A549 (cell line): ENCODE results near the gene ACBD6. TPM values are rescaled to one million over a fixed set of nuclear protein-coding genes. Genes with fewer than 3 reads are reported as not detected.

Experiments used
- ATAC-seq, 2 experiments: fragments of 200-7000 bp in 1 of 2; fragments of >200 bp in 1 of 2; cut with Nextera tagmentation in 1 of 2; cut with Tn5 transposase in 1 of 2; 3 replicates each; pipeline versions ENCODE4 v1.8.0 to v1.9.1; 2018 to 2020; ENCODE audit warnings: mild to moderate bottlenecking in 1 of 2, moderate library complexity in 1 of 2
- CTCF ChIA-PET: fragments of 300-600 bp; sonication (Branson Sonifier 250); formaldehyde crosslinking; extraction: SDS; loops from one replicate; lab custom pipeline; 2021; ENCODE audit warnings: antibody characterized with exemption, inconsistent platforms; lab: Yijun Ruan, JAX
- POLR2A ChIA-PET: fragments of 350-600 bp; formaldehyde crosslinking; extraction: SDS; loops from one replicate; lab custom pipeline; 2021; ENCODE audit warnings: antibody characterized with exemption, inconsistent platforms; lab: Yijun Ruan, JAX
- DNase-seq, 2 experiments: peaks; one replicate each; pipeline versions ENCODE4 v3.0.0 to v3.0.0-alpha.2; 2011 to 2016; ENCODE audit warnings: low read depth in 1 of 2, low spot score in 1 of 2
- FAIRE-seq: peaks from 2 replicates; lab custom pipeline; 2011; peaks lifted over from hg19 to GRCh38; lab: Jason Lieb, UNC
- H3K27ac ChIP-seq, 2 experiments: fragments of >200 bp; sonication (Bioruptor Twin); formaldehyde crosslinking; 3 replicates each; pipeline ENCODE4 v1.5.1; 2016 to 2017
- H3K4me1 ChIP-seq: fragments of >200 bp; sonication (Bioruptor Twin); formaldehyde crosslinking; 3 replicates; pipeline ENCODE4 v1.6.1; 2016
- H3K4me2 ChIP-seq: fragments of >200 bp; sonication (Bioruptor Twin); formaldehyde crosslinking; 3 replicates; pipeline ENCODE4 v1.6.1; 2016
- H3K4me3 ChIP-seq: fragments of >200 bp; sonication (Bioruptor Twin); formaldehyde crosslinking; 3 replicates; pipeline ENCODE4 v1.5.1; 2016
- H3K9me3 ChIP-seq: fragments of >200 bp; sonication (Bioruptor Twin); formaldehyde crosslinking; 3 replicates; pipeline ENCODE4 v1.6.1; 2016
- CBX2 ChIP-seq: fragments of 200-600 bp; sonication (generic); IDR thresholded peaks from 2 replicates; pipeline ENCODE4 v1.6.1; 2016; ENCODE audit warnings: low read depth, mild to moderate bottlenecking, borderline replicate concordance
- CBX8 ChIP-seq: fragments of 200-600 bp; sonication (generic); IDR thresholded peaks from 2 replicates; pipeline ENCODE4 v1.6.1; 2016
- CHD4 ChIP-seq: fragments of 200-600 bp; sonication (generic); IDR thresholded peaks from 2 replicates; pipeline ENCODE4 v1.6.1; 2016; ENCODE audit warnings: antibody characterized with exemption, mild to moderate bottlenecking, borderline replicate concordance
- EHF ChIP-seq: fragments of 250-450 bp; sonication (Bioruptor Pico); IDR thresholded peaks from 2 replicates; pipeline ENCODE4 v1.5.0; 2020; ENCODE audit warnings: mild to moderate bottlenecking
- EHMT2 ChIP-seq: fragments of 200-600 bp; sonication (generic); IDR thresholded peaks from 2 replicates; pipeline ENCODE4 v1.6.1; 2016; ENCODE audit warnings: antibody characterized with exemption, low read depth, mild to moderate bottlenecking, moderate library complexity
- EP300 ChIP-seq, 2 experiments: fragments of >200 bp; sonication (Bioruptor Twin); formaldehyde crosslinking; IDR thresholded peaks; 2 replicates in 1 of 2; 3 replicates in 1 of 2; pipeline ENCODE4 v1.6.1; 2016 to 2017
- FOSL2 ChIP-seq, 2 experiments: fragments of 450-650 bp in 1 of 2; fragments of >200 bp in 1 of 2; sonication (Bioruptor Twin) in 1 of 2; formaldehyde crosslinking; IDR thresholded peaks; 2 replicates each; pipeline versions ENCODE4 v1.5.0 to v1.6.1; 2016 to 2020; ENCODE audit warnings: mild to moderate bottlenecking in 1 of 2, moderate library complexity in 1 of 2
- FOXS1 ChIP-seq: fragments of 250-450 bp; sonication (Bioruptor Pico); IDR thresholded peaks from 2 replicates; pipeline ENCODE4 v1.5.0; 2020; ENCODE audit warnings: mild to moderate bottlenecking, moderate library complexity
- GATA3 ChIP-seq: IDR thresholded peaks from 2 replicates; pipeline ENCODE4 v1.6.1; 2012; ENCODE audit warnings: borderline replicate concordance
- HOXA7 ChIP-seq: fragments of 250-450 bp; sonication (Bioruptor Pico); IDR thresholded peaks from 2 replicates; pipeline ENCODE4 v1.5.0; 2020; ENCODE audit warnings: mild to moderate bottlenecking, moderate library complexity
- HOXB13 ChIP-seq: fragments of 250-450 bp; sonication (Bioruptor Pico); IDR thresholded peaks from 2 replicates; pipeline ENCODE4 v1.5.0; 2020; ENCODE audit warnings: low read depth, mild to moderate bottlenecking, moderate library complexity
- JUNB ChIP-seq: fragments of >200 bp; sonication (Bioruptor Twin); formaldehyde crosslinking; IDR thresholded peaks from 2 replicates; pipeline ENCODE4 v1.6.1; 2016
- KDM5A ChIP-seq: fragments of 200-600 bp; sonication (generic); IDR thresholded peaks from 2 replicates; pipeline ENCODE4 v1.6.1; 2016; ENCODE audit warnings: antibody characterized with exemption, mild to moderate bottlenecking
- MAFK ChIP-seq: fragments of 450-650 bp; IDR thresholded peaks from 2 replicates; pipeline ENCODE4 v1.6.1; 2014; ENCODE audit not compliant: partially characterized antibody
- NFE2L2 ChIP-seq: fragments of 150-350 bp; conservative IDR thresholded peaks from 2 replicates; pipeline ENCODE4 v1.6.1; 2014; ENCODE audit warnings: low read length
- PHF8 ChIP-seq: fragments of 200-600 bp; sonication (generic); IDR thresholded peaks from 2 replicates; pipeline ENCODE4 v1.6.1; 2016; ENCODE audit warnings: low read depth, mild to moderate bottlenecking, antibody characterized with exemption, moderate library complexity, borderline replicate concordance
- POLR2AphosphoS2 ChIP-seq: conservative IDR thresholded peaks from 2 replicates; pipeline ENCODE4 v1.6.1; 2012; ENCODE audit warnings: low read length, improper control_type of control experiment, inconsistent platforms
- RARB ChIP-seq: fragments of 250-450 bp; sonication (Bioruptor Pico); IDR thresholded peaks from 2 replicates; pipeline ENCODE4 v1.8.0; 2021; ENCODE audit warnings: mild to moderate bottlenecking, moderate library complexity
- SREBF2 ChIP-seq: fragments of 450-650 bp; IDR thresholded peaks from 2 replicates; pipeline ENCODE4 v1.6.1; 2014; ENCODE audit warnings: mild to moderate bottlenecking, moderate library complexity
- TFCP2L1 ChIP-seq: fragments of 250-450 bp; sonication (Bioruptor Pico); IDR thresholded peaks from 2 replicates; pipeline ENCODE4 v1.5.0; 2021; ENCODE audit warnings: mild to moderate bottlenecking
- TP53 ChIP-seq: fragments of 250-450 bp; sonication (Bioruptor Pico); IDR thresholded peaks from 2 replicates; pipeline ENCODE4 v1.5.0; 2021; ENCODE audit warnings: mild to moderate bottlenecking, moderate library complexity
- ZSCAN20 ChIP-seq: fragments of 250-450 bp; sonication (Bioruptor Pico); IDR thresholded peaks from 2 replicates; pipeline ENCODE4 v1.8.0; 2022; ENCODE audit warnings: mild to moderate bottlenecking, moderate library complexity
- WGBS: methylation state at CpG from one replicate; pipeline ENCODE4 v1.1.6; 2017; ENCODE audit errors: missing lambda C conversion rate; 5-methylcytosine and 5-hydroxymethylcytosine counted together
- polyA plus RNA-seq, 4 experiments: library from polyadenylated mRNA; depleted of rRNA in 3 of 4; stranded (reverse); fragments of >200 nt; fragmentation: RNase III in 1 of 4; extraction: RNeasy Plus Mini Kit Qiagen cat#74134 plus additional on column Dnase treatment in 1 of 4; gene quantifications; 2 replicates in 3 of 4; 3 replicates in 1 of 4; pipeline ENCODE4 v1.2.3, GENCODE V29; 2011 to 2017
- TF ChIP-seq, protein P1 (sequence below): fragments of 150-350 bp; IDR thresholded peaks from 2 replicates; pipeline ENCODE4 v1.6.1; 2014; ENCODE audit warnings: low read depth, mild to moderate bottlenecking, low read length
- TF ChIP-seq, protein P2 (sequence below): fragments of 250-450 bp; sonication (Bioruptor Pico); IDR thresholded peaks from 2 replicates; pipeline ENCODE4 v1.5.0; 2020; ENCODE audit warnings: low read depth, mild to moderate bottlenecking, moderate library complexity
- TF ChIP-seq, protein P3 (sequence below): fragments of >200 bp; sonication (Bioruptor Twin); formaldehyde crosslinking; IDR thresholded peaks from 3 replicates; pipeline ENCODE4 v1.6.1; 2016
- TF ChIP-seq, protein P4 (sequence below): fragments of 200-600 bp; sonication (generic); IDR thresholded peaks from 2 replicates; pipeline ENCODE4 v1.6.1; 2016; ENCODE audit warnings: antibody characterized with exemption, mild to moderate bottlenecking, moderate library complexity

ACBD6 gene
- polyA plus RNA-seq, 2 of the 4 experiments (the other 2 are of a cell fraction) = 61.4 to 91.3 TPM

DNA sequence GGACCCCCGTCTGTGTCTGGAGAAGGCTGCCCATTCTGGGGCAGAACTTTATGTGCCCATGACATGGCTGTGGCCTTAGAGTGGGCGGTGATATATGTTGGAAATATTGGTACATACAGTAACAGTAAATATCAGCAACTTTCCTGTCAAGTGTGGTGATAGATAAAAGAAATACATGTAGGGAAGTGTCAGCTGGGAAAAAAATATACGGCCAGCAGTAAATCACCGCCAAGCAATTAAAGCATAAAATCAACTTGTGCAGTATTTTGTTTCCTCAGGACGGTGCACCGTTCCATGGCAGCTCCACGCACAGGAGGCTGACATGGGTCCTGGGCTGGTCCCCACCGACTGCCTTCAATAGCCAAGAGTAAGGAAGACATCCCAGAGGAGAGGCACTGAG lies 244.9 kb downstream of the ACBD6 start:
- FAIRE-seq = no peak
- Histone ChIP-seq H3K4me1 (no peaks in the 10 kb centered on the region), H3K27ac (no peak overlapping the region), H3K4me3 (no peak overlapping the region), H3K4me2 (no peak overlapping the region), H3K9me3 (no peaks in the 10 kb centered on the region)
- WGBS = 85% methylated on average over 8 of the region's 8 CpGs
- no peak for ATAC-seq
- CTCF ChIA-PET = interaction anchor here (0.7 to 11.1 kb wide), 4 partner anchors 10 to 223 kb away, joined by 3 to 102 read pairs (median 3); no protein-coding TSS in a partner anchor
- TF ChIP-seq FOSL2 (IDR thresholded peaks at IDR 0.05) = no peak
- TF ChIP-seq FOSL2 (CRISPR knock-in tag; IDR thresholded peaks at IDR 0.05) = no peak
- no peak for TF ChIP-seq TP53 (CRISPR knock-in tag)
- TF ChIP-seq ZSCAN20 (CRISPR knock-in tag) = no peak
- DNase-seq = no peak
- POLR2A ChIA-PET = no interaction called here

DNA sequence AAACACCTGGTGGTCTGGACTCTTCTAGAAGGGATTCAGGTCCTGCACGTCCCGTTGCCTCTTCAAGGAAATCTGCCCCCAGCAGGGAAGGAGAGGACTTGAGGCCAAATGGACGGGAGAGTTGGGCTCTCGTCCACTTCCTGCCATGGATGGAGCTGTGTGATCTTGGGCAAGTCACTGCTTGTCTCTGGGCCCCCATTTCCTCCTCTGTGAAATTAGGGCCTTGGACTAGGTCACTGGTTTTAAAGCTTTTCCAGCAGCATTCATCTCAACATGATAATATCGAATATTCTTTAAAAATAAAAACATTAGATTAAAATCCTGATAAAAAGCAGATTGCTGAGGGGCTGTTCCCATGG lies 245.4 kb downstream of the ACBD6 start:
- CTCF ChIA-PET = interaction anchor here (0.7 to 11.1 kb wide), 3 partner anchors 34 to 223 kb away, joined by 3 to 102 read pairs (median 3); no protein-coding TSS in a partner anchor
- WGBS = 72% methylated on average over 5 of the region's 5 CpGs
- POLR2A ChIA-PET = no interaction called here
- Histone ChIP-seq H3K9me3 (no peaks in the 10 kb centered on the region), H3K27ac (no peak overlapping the region), H3K4me3 (no peak overlapping the region), H3K4me1 (no peaks in the 10 kb centered on the region), H3K4me2 (no peak overlapping the region)
- FAIRE-seq (no peak), ATAC-seq (no peak), DNase-seq (no peak)
- TF ChIP-seq EHF (CRISPR knock-in tag) (no peak), JUNB (no peak), HOXA7 (CRISPR knock-in tag) (no peak), NFE2L2 (no peak), POLR2AphosphoS2 (no peak), RARB (no peak), HOXB13 (CRISPR knock-in tag) (no peak), PHF8 (no peak), CBX8 (no peak), FOXS1 (CRISPR knock-in tag) (no peak), KDM5A (no peak), TP53 (CRISPR knock-in tag) (no peak), TFCP2L1 (CRISPR knock-in tag) (no peak)
- TF ChIP-seq, protein P1, sequence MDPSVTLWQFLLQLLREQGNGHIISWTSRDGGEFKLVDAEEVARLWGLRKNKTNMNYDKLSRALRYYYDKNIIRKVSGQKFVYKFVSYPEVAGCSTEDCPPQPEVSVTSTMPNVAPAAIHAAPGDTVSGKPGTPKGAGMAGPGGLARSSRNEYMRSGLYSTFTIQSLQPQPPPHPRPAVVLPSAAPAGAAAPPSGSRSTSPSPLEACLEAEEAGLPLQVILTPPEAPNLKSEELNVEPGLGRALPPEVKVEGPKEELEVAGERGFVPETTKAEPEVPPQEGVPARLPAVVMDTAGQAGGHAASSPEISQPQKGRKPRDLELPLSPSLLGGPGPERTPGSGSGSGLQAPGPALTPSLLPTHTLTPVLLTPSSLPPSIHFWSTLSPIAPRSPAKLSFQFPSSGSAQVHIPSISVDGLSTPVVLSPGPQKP = no peak

DNA sequence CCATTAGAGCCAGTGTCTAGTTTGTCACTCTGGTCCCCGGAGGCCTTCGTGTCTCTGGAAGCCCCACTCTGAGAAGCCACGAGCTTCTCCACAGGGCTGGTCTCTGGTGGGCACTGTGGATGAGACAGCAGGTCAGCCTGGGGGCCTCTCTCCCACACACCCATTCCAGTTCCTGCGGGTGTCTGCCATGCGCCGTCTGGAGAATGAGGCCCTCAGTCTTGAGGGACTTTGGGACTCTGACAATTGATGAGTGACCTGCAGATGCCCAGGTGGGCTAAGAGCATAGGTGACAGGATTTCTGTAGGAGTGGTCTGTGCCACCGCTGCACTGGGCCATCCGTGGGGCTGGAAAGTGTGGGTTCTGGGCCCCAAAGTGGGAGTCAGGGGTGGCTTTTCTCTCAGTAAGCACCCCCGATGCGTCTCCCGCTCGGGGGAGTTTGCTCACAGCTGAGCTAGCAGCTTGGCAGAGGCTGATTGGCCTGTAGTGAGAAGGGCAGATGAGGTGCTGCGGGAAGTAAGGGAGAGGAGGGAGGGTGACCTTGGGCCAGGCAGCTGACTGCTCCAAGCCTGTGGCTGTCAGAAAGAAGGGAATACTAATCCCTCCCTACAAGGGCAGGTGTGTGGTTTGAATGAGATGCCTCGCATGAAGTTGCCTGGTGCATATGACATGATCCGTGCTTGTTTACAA lies 245.9 kb downstream of the ACBD6 start:
- ChIA-PET CTCF (interaction anchor here (0.7 to 11.1 kb wide), 3 partner anchors 34 to 224 kb away, joined by 3 to 102 read pairs (median 3); no protein-coding TSS in a partner anchor), POLR2A (no interaction called here)
- H3K4me3 ChIP-seq = no peak overlapping the region
- DNase-seq = no peak
- TF ChIP-seq EP300 (IDR thresholded peaks at IDR 0.05) (no peak), EHMT2 (no peak), EHF (CRISPR knock-in tag) (no peak), CHD4 (no peak), SREBF2 (no peak), CBX2 (no peak), RARB (no peak), MAFK (no peak), GATA3 (no peak)
- TF ChIP-seq, protein P2, sequence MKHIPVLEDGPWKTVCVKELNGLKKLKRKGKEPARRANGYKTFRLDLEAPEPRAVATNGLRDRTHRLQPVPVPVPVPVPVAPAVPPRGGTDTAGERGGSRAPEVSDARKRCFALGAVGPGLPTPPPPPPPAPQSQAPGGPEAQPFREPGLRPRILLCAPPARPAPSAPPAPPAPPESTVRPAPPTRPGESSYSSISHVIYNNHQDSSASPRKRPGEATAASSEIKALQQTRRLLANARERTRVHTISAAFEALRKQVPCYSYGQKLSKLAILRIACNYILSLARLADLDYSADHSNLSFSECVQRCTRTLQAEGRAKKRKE (CRISPR knock-in tag) = no peak
- TF ChIP-seq, protein P3, sequence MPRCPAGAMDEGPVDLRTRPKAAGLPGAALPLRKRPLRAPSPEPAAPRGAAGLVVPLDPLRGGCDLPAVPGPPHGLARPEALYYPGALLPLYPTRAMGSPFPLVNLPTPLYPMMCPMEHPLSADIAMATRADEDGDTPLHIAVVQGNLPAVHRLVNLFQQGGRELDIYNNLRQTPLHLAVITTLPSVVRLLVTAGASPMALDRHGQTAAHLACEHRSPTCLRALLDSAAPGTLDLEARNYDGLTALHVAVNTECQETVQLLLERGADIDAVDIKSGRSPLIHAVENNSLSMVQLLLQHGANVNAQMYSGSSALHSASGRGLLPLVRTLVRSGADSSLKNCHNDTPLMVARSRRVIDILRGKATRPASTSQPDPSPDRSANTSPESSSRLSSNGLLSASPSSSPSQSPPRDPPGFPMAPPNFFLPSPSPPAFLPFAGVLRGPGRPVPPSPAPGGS = no peak
- TF ChIP-seq, protein P4, sequence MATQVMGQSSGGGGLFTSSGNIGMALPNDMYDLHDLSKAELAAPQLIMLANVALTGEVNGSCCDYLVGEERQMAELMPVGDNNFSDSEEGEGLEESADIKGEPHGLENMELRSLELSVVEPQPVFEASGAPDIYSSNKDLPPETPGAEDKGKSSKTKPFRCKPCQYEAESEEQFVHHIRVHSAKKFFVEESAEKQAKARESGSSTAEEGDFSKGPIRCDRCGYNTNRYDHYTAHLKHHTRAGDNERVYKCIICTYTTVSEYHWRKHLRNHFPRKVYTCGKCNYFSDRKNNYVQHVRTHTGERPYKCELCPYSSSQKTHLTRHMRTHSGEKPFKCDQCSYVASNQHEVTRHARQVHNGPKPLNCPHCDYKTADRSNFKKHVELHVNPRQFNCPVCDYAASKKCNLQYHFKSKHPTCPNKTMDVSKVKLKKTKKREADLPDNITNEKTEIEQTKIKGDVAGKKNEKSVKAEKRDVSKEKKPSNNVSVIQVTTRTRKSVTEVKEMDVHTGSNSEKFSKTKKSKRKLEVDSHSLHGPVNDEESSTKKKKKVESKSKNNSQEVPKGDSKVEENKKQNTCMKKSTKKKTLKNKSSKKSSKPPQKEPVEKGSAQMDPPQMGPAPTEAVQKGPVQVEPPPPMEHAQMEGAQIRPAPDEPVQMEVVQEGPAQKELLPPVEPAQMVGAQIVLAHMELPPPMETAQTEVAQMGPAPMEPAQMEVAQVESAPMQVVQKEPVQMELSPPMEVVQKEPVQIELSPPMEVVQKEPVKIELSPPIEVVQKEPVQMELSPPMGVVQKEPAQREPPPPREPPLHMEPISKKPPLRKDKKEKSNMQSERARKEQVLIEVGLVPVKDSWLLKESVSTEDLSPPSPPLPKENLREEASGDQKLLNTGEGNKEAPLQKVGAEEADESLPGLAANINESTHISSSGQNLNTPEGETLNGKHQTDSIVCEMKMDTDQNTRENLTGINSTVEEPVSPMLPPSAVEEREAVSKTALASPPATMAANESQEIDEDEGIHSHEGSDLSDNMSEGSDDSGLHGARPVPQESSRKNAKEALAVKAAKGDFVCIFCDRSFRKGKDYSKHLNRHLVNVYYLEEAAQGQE = no peak
- TF ChIP-seq, protein P1 = no peak
- ATAC-seq = no peak
- no peaks in the 10 kb centered on the region for H3K4me1 ChIP-seq
- no peak overlapping the region for H3K27ac ChIP-seq
- WGBS = 89% methylated on average over 14 of the region's 15 CpGs
- no peaks in the 10 kb centered on the region for H3K9me3 ChIP-seq
- no peak for FAIRE-seq
- H3K4me2 ChIP-seq = no peak overlapping the region
